GM15510 (cell line): ENCODE measurements around the gene ANKRD11.

ENCODE experiments used
- POLR2A ChIP-seq: IDR thresholded peaks from 3 replicates; pipeline ENCODE4 v1.6.1; 2011; ENCODE audit warnings: borderline replicate concordance; ENCODE audit not compliant: insufficient read length; ENCODE audit errors: extremely low read depth

ANKRD11 gene

GRCh38 chr16:89365996-89366395 is 124.4 kb downstream of the ANKRD11 start:
- TF ChIP-seq POLR2A: no peak

- no peak for TF ChIP-seq POLR2A
Measured at GRCh38 chr16:89365044-89365467, 125.3 kb downstream of the ANKRD11 start.

- TF ChIP-seq POLR2A: no peak
Measured at GRCh38 chr16:89364606-89365005, 125.8 kb downstream of the ANKRD11 start.

GRCh38 chr16:89363621-89364393 is 126.6 kb downstream of the ANKRD11 start:
- TF ChIP-seq POLR2A: no peak

- TF ChIP-seq POLR2A: no peak
Measured at GRCh38 chr16:89361751-89362539, 128.4 kb downstream of the ANKRD11 start.

GRCh38 chr16:89360760-89361435 is 129.5 kb downstream of the ANKRD11 start:
- TF ChIP-seq POLR2A: no peak

- no peak for TF ChIP-seq POLR2A
Measured at GRCh38 chr16:89359264-89360147, 130.9 kb downstream of the ANKRD11 start.

GRCh38 chr16:89358030-89359005 is 132.0 kb downstream of the ANKRD11 start:
- no peak for TF ChIP-seq POLR2A

- no peak for TF ChIP-seq POLR2A
Measured at GRCh38 chr16:89357055-89357816, 133.1 kb downstream of the ANKRD11 start.

GRCh38 chr16:89355686-89356085 is 134.7 kb downstream of the ANKRD11 start:
- TF ChIP-seq POLR2A: no peak

- no peak for TF ChIP-seq POLR2A
Measured at GRCh38 chr16:89355007-89355406, 135.4 kb downstream of the ANKRD11 start.

GRCh38 chr16:89354325-89354724 is 136.0 kb downstream of the ANKRD11 start:
- no peak for TF ChIP-seq POLR2A
